Amniotic epithelial cell (primary cell): ENCODE results near the gene MN1.

Experiments used
- DNase-seq: peaks from one replicate; pipeline ENCODE4 v3.0.0-alpha.2; 2010; ENCODE audit warnings: low read depth

The MN1 gene

GRCh38 chr22:27782088-27782487 lies 19.5 kb downstream of the MN1 start:
- no peak for DNase-seq

- DNase-seq = no peak
Measured at GRCh38 chr22:27780161-27780575, 21.4 kb downstream of the MN1 start.

GRCh38 chr22:27779643-27780042 lies 21.9 kb downstream of the MN1 start:
- DNase-seq = no peak

GRCh38 chr22:27778294-27779090 lies 23.1 kb downstream of the MN1 start:
- DNase-seq = no peak

GRCh38 chr22:27777128-27777527 lies 24.4 kb downstream of the MN1 start:
- no peak for DNase-seq

- DNase-seq = no peak
Measured at GRCh38 chr22:27776650-27776958, 25.0 kb downstream of the MN1 start.

- no peak for DNase-seq
Measured at GRCh38 chr22:27775758-27776649, 25.6 kb downstream of the MN1 start.

- DNase-seq = peak; percentile 38
Measured at GRCh38 chr22:27775087-27775698, 26.4 kb downstream of the MN1 start.

GRCh38 chr22:27774200-27774599 lies 27.4 kb downstream of the MN1 start:
- DNase-seq = no peak

GRCh38 chr22:27772984-27773498 lies 28.5 kb downstream of the MN1 start:
- no peak for DNase-seq

GRCh38 chr22:27772081-27772983 lies 29.2 kb downstream of the MN1 start:
- no peak for DNase-seq

GRCh38 chr22:27771637-27772036 lies 29.9 kb downstream of the MN1 start:
- DNase-seq = no peak

GRCh38 chr22:27769012-27769411 lies 32.5 kb downstream of the MN1 start:
- no peak for DNase-seq

GRCh38 chr22:27768027-27768653 lies 33.4 kb downstream of the MN1 start:
- no peak for DNase-seq

- DNase-seq = no peak
Measured at GRCh38 chr22:27766679-27767078, 34.9 kb downstream of the MN1 start.

GRCh38 chr22:27765706-27766291 lies 35.8 kb downstream of the MN1 start:
- DNase-seq = no peak

GRCh38 chr22:27764722-27765236 lies 36.8 kb downstream of the MN1 start:
- DNase-seq = no peak

- no peak for DNase-seq
Measured at GRCh38 chr22:27761665-27762064, 39.9 kb downstream of the MN1 start.

- no peak for DNase-seq
Measured at GRCh38 chr22:27761000-27761399, 40.6 kb downstream of the MN1 start.

- no peak for DNase-seq
Measured at GRCh38 chr22:27760474-27760873, 41.1 kb downstream of the MN1 start.
